GM23248 (cell line): ENCODE results near the gene SPATS2. TPM values are rescaled to one million over a fixed set of nuclear protein-coding genes. Genes with fewer than 3 reads are reported as not detected.

Experiments
- DNase-seq: peaks from one replicate; pipeline ENCODE4 v3.0.0-alpha.2; 2015
- H2AFZ ChIP-seq: fragments of 200-600 bp; sonication (generic); 2 replicates; pipeline ENCODE4 v1.6.1; 2016; ENCODE audit warnings: antibody characterized with exemption
- H3F3A ChIP-seq: fragments of 200-600 bp; sonication (generic); 2 replicates; pipeline ENCODE4 v1.6.1; 2016; ENCODE audit warnings: mild to moderate bottlenecking, antibody characterized with exemption, mixed run types; ENCODE audit not compliant: insufficient read depth
- H3K27ac ChIP-seq: fragments of 200-600 bp; sonication (generic); 2 replicates; pipeline ENCODE4 v1.5.1; 2016; ENCODE audit warnings: mild to moderate bottlenecking
- H3K27me3 ChIP-seq: fragments of 200-600 bp; sonication (generic); replicated peaks from 2 replicates; pipeline ENCODE4 v1.6.1; 2016; ENCODE audit warnings: mild to moderate bottlenecking; ENCODE audit not compliant: insufficient read depth
- H3K36me3 ChIP-seq: fragments of 200-600 bp; sonication (generic); 2 replicates; pipeline ENCODE4 v1.6.1; 2016; ENCODE audit warnings: low read depth, mild to moderate bottlenecking
- H3K4me1 ChIP-seq: fragments of 200-600 bp; sonication (generic); 2 replicates; pipeline ENCODE4 v1.6.1; 2016; ENCODE audit warnings: mild to moderate bottlenecking; ENCODE audit not compliant: insufficient read depth
- H3K4me2 ChIP-seq: fragments of 200-600 bp; sonication (generic); one replicate; pipeline ENCODE4 v1.6.1; 2016; ENCODE audit warnings: mild to moderate bottlenecking; ENCODE audit not compliant: unreplicated experiment
- H3K4me3 ChIP-seq: fragments of 200-600 bp; sonication (generic); 2 replicates; pipeline ENCODE4 v1.5.1; 2016; ENCODE audit warnings: mild to moderate bottlenecking
- H3K79me2 ChIP-seq: fragments of 200-600 bp; sonication (generic); 2 replicates; pipeline ENCODE4 v1.6.1; 2016; ENCODE audit warnings: mild to moderate bottlenecking; ENCODE audit not compliant: insufficient read depth
- H3K9ac ChIP-seq: fragments of 200-600 bp; sonication (generic); 2 replicates; pipeline ENCODE4 v1.6.1; 2016; ENCODE audit warnings: mild to moderate bottlenecking
- H3K9me2 ChIP-seq: fragments of 200-600 bp; sonication (generic); 2 replicates; pipeline ENCODE4 v1.6.1; 2016; ENCODE audit warnings: mixed run types, mild to moderate bottlenecking, moderate library complexity; ENCODE audit not compliant: insufficient read depth
- H3K9me3 ChIP-seq: fragments of 200-600 bp; sonication (generic); one replicate; pipeline ENCODE4 v1.6.1; 2017; ENCODE audit warnings: low read depth
- H4K20me1 ChIP-seq: fragments of 200-600 bp; sonication (generic); 2 replicates; pipeline ENCODE4 v1.6.0; 2016; ENCODE audit not compliant: insufficient read depth
- EZH2 ChIP-seq: fragments of 200-600 bp; sonication (generic); IDR thresholded peaks from 2 replicates; pipeline ENCODE4 v1.6.1; 2018; ENCODE audit warnings: antibody characterized with exemption, mild to moderate bottlenecking; ENCODE audit not compliant: insufficient read depth, poor library complexity, severe bottlenecking
- EZH2phosphoT487 ChIP-seq: fragments of 200-600 bp; sonication (generic); IDR thresholded peaks from 2 replicates; pipeline ENCODE4 v1.6.1; 2018; ENCODE audit warnings: antibody characterized with exemption, moderate library complexity, mild to moderate bottlenecking, low read depth; ENCODE audit not compliant: insufficient read depth
- WGBS, 2 experiments: methylation state at CpG; one replicate each; pipeline ENCODE4 v1.1.6; 2015 to 2017; ENCODE audit warnings: low lambda C conversion rate in 2 of 2, low coverage in 1 of 2; ENCODE audit errors: missing lambda C conversion rate in 2 of 2; 5-methylcytosine and 5-hydroxymethylcytosine counted together
- in situ Hi-C: fragments of 300-500 bp; cut with MboI; formaldehyde crosslinking; loops from 2 replicates; pipeline ENCODE4 v1.15.0; 2020
- polyA plus RNA-seq: library from polyadenylated mRNA; unstranded; fragments of >200 nt; fragmentation: Nextera tagmentation; extraction: Ambion mirVana; gene quantifications from 2 replicates; pipeline ENCODE4 v1.2.1, GENCODE V29; 2016
- total RNA-seq: library from RNA; depleted of rRNA; stranded (reverse); fragments of >200 nt; shearing (Covaris generic); gene quantifications from 2 replicates; pipeline ENCODE4 v1.2.3, GENCODE V29; 2014

Gene SPATS2
- total and polyA plus RNA-seq, 2 experiments from 2014 or later = 22.3 to 25.0 TPM

- no peaks in the 10 kb centered on the region for H3K9me3 ChIP-seq
- H3K4me1 ChIP-seq = no peaks in the 10 kb centered on the region
- DNase-seq = no peak
- H3K27me3 ChIP-seq = no peaks in the 10 kb centered on the region
- no peaks in the 10 kb centered on the region for H3F3A ChIP-seq
- H3K36me3 ChIP-seq = 0 out of 2 replicates have a peak, but pooled peaks cover 11% of the 10 kb centered on the region
- H4K20me1 ChIP-seq = no peaks in the 10 kb centered on the region
- H3K27ac ChIP-seq = no peak overlapping the region
- no peaks in the 10 kb centered on the region for H3K79me2 ChIP-seq
- in situ Hi-C loops = no loop called here
- H3K9me2 ChIP-seq = no peaks in the 10 kb centered on the region
- H3K4me3 ChIP-seq = no peak overlapping the region
- no peak overlapping the region for H3K9ac ChIP-seq
- no peak overlapping the region for H3K4me2 ChIP-seq
- WGBS, 2 experiments = 89 to 95% methylated on average over 7 of the region's 7 CpGs
- TF ChIP-seq EZH2 (no peak), EZH2phosphoT487 (no peak)
- H2AFZ ChIP-seq = no peak overlapping the region
These were observed 158.7 kb downstream of the SPATS2 start for GRCh38 chr12:49525942-49526341.

GRCh38 chr12:49527361-49528130 lies 160.3 kb downstream of the SPATS2 start:
- in situ Hi-C loops = no loop called here
- H3F3A ChIP-seq = no peaks in the 10 kb centered on the region
- no peak overlapping the region for H3K4me2 ChIP-seq
- TF ChIP-seq EZH2phosphoT487 = no peak
- TF ChIP-seq EZH2 = no peak
- H4K20me1 ChIP-seq = no peaks in the 10 kb centered on the region
- 0 out of 2 replicates have a peak, but pooled peaks cover 11% of the 10 kb centered on the region for H3K36me3 ChIP-seq
- H2AFZ ChIP-seq = no peak overlapping the region
- no peak overlapping the region for H3K9ac ChIP-seq
- no peaks in the 10 kb centered on the region for H3K4me1 ChIP-seq
- DNase-seq = no peak
- H3K79me2 ChIP-seq = no peaks in the 10 kb centered on the region
- H3K4me3 ChIP-seq = no peak overlapping the region
- no peaks in the 10 kb centered on the region for H3K9me3 ChIP-seq
- no peaks in the 10 kb centered on the region for H3K27me3 ChIP-seq
- H3K9me2 ChIP-seq = no peaks in the 10 kb centered on the region
- WGBS, 2 experiments = 88% methylated on average over 7 of the region's 7 CpGs
- no peak overlapping the region for H3K27ac ChIP-seq

GRCh38 chr12:49529414-49529813 lies 162.2 kb downstream of the SPATS2 start:
- no peaks in the 10 kb centered on the region for H3K4me1 ChIP-seq
- TF ChIP-seq EZH2 (no peak), EZH2phosphoT487 (no peak)
- no peak overlapping the region for H3K4me2 ChIP-seq
- DNase-seq = no peak
- H3K27me3 ChIP-seq = no peaks in the 10 kb centered on the region
- H3K27ac ChIP-seq = no peak overlapping the region
- H3K9ac ChIP-seq = no peak overlapping the region
- in situ Hi-C loops = no loop called here
- H3F3A ChIP-seq = no peaks in the 10 kb centered on the region
- H3K79me2 ChIP-seq = no peaks in the 10 kb centered on the region
- 97 to 100% methylated on average over 1 of the region's 1 CpG for WGBS, 2 experiments
- H2AFZ ChIP-seq = no peak overlapping the region
- H4K20me1 ChIP-seq = no peaks in the 10 kb centered on the region
- 0 out of 2 replicates have a peak, but pooled peaks cover 9% of the 10 kb centered on the region for H3K36me3 ChIP-seq
- H3K9me2 ChIP-seq = no peaks in the 10 kb centered on the region
- H3K4me3 ChIP-seq = no peak overlapping the region
- H3K9me3 ChIP-seq = no peaks in the 10 kb centered on the region

- H3K9me3 ChIP-seq = no peaks in the 10 kb centered on the region
- H3K27me3 ChIP-seq = peaks cover 2% of the 10 kb centered on the region; the same call in 1 of the 2 replicates
- H3K79me2 ChIP-seq = no peaks in the 10 kb centered on the region
- no peak overlapping the region for H3K27ac ChIP-seq
- H4K20me1 ChIP-seq = no peaks in the 10 kb centered on the region
- 98 to 100% methylated on average over 2 of the region's 2 CpGs for WGBS, 2 experiments
- H2AFZ ChIP-seq = no peak overlapping the region
- TF ChIP-seq EZH2phosphoT487 (no peak), EZH2 (no peak)
- in situ Hi-C loops = no loop called here
- H3K9ac ChIP-seq = no peak overlapping the region
- no peak overlapping the region for H3K4me3 ChIP-seq
- H3F3A ChIP-seq = peaks cover 6% of the 10 kb centered on the region; the same call in 1 of the 2 replicates
- H3K4me1 ChIP-seq = peaks cover 4% of the 10 kb centered on the region; the same call in 1 of the 2 replicates
- no peak for DNase-seq
- H3K4me2 ChIP-seq = no peak overlapping the region
- no peaks in the 10 kb centered on the region for H3K9me2 ChIP-seq
- H3K36me3 ChIP-seq = no peaks in the 10 kb centered on the region
These were observed 164.5 kb downstream of the SPATS2 start for GRCh38 chr12:49531745-49532144.
